Gastroesophageal sphincter (tissue), 4 donors: Measurements from ENCODE around the gene PLBD2. TPM values are rescaled to one million over a fixed set of nuclear protein-coding genes. Genes with fewer than 3 reads are reported as not detected.
A peak's percentile ranks its signal among the peaks of the same experiment; 100 is the strongest.

Experiments
- ATAC-seq: fragments of 150-250 bp; one replicate; pipeline ENCODE4 v1.9.1; 2016; ENCODE audit warnings: mild to moderate bottlenecking, moderate library complexity
- H3K27ac ChIP-seq, 4 donors: fragments of 200-600 bp; sonication (generic) in 3 of 4; 1 replicate in 3 of 4; 2 replicates in 1 of 4; pipeline ENCODE4 v1.5.1; 2016 to 2019
- H3K27me3 ChIP-seq: fragments of 200-600 bp; sonication (generic); one replicate; pipeline ENCODE4 v1.5.1; 2019
- H3K36me3 ChIP-seq, 2 donors: fragments of 200-600 bp; sonication (generic); one replicate each; pipeline ENCODE4 v1.5.1; 2019; ENCODE audit warnings: control low read depth in 1 of 2
- H3K4me1 ChIP-seq, 3 donors: fragments of 200-600 bp; sonication (generic); 1 replicate in 2 of 3; 2 replicates in 1 of 3; pipeline ENCODE4 v1.5.1; 2016 to 2019; ENCODE audit warnings: control low read depth in 2 of 3
- H3K4me3 ChIP-seq, 2 donors: fragments of 200-600 bp; sonication (generic); one replicate each; pipeline ENCODE4 v1.5.1; 2019; ENCODE audit warnings: mild to moderate bottlenecking in 1 of 2, moderate library complexity in 1 of 2
- H3K9me3 ChIP-seq, 3 donors: fragments of 200-600 bp; sonication (generic); one replicate each; pipeline ENCODE4 v1.5.1; 2017 to 2019; ENCODE audit warnings: control low read depth in 2 of 3
- CTCF ChIP-seq, 4 experiments: fragments of 200-600 bp in 2 of 4; fragments of 450-650 bp in 2 of 4; sonication (generic) in 1 of 4; IDR thresholded peaks; one replicate each; pipeline ENCODE4 v1.5.1; 2017 to 2019; ENCODE audit warnings: antibody characterized with exemption in 4 of 4, mild to moderate bottlenecking in 2 of 4, moderate library complexity in 2 of 4
- EP300 ChIP-seq: sonication (generic); formaldehyde crosslinking; IDR thresholded peaks from one replicate; pipeline ENCODE4 v1.6.1; 2017; ENCODE audit warnings: antibody characterized with exemption, mild to moderate bottlenecking
- POLR2A ChIP-seq, 2 donors: fragments of 450-650 bp; IDR thresholded peaks; one replicate each; pipeline ENCODE4 v1.6.1; 2017; ENCODE audit warnings: antibody characterized with exemption in 2 of 2, mild to moderate bottlenecking in 2 of 2, moderate library complexity in 1 of 2
- POLR2AphosphoS5 ChIP-seq: sonication (generic); formaldehyde crosslinking; IDR thresholded peaks from one replicate; pipeline ENCODE4 v1.6.1; 2017; ENCODE audit warnings: antibody characterized with exemption
- WGBS, 2 donors: methylation state at CpG; one replicate each; pipeline ENCODE4 v1.1.5; 2018; ENCODE audit warnings: low coverage in 1 of 2; 5-methylcytosine and 5-hydroxymethylcytosine counted together
- total RNA-seq, 4 donors: library from RNA; depleted of rRNA; stranded (reverse); fragments of >200 nt; gene quantifications; one replicate each; pipeline ENCODE4 v1.1.0, GENCODE V29; 2016

Gene PLBD2
- total RNA-seq, 4 donors from 2014 or later = 23.1 to 54.4 (median 31.3) TPM

- peaks cover 33% of the 10 kb centered on the region for H3K27me3 ChIP-seq
- H3K9me3 ChIP-seq = no peaks in the 10 kb centered on the region
- TF ChIP-seq POLR2A (IDR thresholded peaks at IDR 0.05) (no peak), CTCF (IDR thresholded peaks at IDR 0.05) (no peak), EP300 (no peak), POLR2AphosphoS5 (no peak)
- H3K4me3 ChIP-seq = no peak overlapping the region
- H3K4me1 ChIP-seq = peaks cover 0 to 4% (median 0%) of the 10 kb centered on the region in 3 donors
- no peak overlapping the region for H3K27ac ChIP-seq
- WGBS, 2 donors = 73 to 74% methylated on average over 6 to 7 of the region's 9 CpGs
- H3K36me3 ChIP-seq = no peaks in the 10 kb centered on the region
- ATAC-seq = no peak
Observed at GRCh38 chr12:113414519-113415038, 56.2 kb downstream of the PLBD2 start.

GRCh38 chr12:113416091-113416754, 57.8 kb downstream of the PLBD2 start:
- ATAC-seq = no peak
- H3K27ac ChIP-seq = peak overlapping the region in 1 of 4 donors; percentile 17
- peaks cover 20% of the 10 kb centered on the region for H3K27me3 ChIP-seq
- H3K9me3 ChIP-seq = no peaks in the 10 kb centered on the region
- no peaks in the 10 kb centered on the region for H3K36me3 ChIP-seq
- WGBS, 2 donors = 81% methylated on average over 2 of the region's 6 CpGs; no CpG with 5 or more reads in 1 of the 2 donors
- TF ChIP-seq EP300 (no peak), POLR2AphosphoS5 (no peak), CTCF (IDR thresholded peaks at IDR 0.05) (no peak), POLR2A (IDR thresholded peaks at IDR 0.05) (no peak)
- peaks cover 0 to 4% (median 0%) of the 10 kb centered on the region in 3 donors for H3K4me1 ChIP-seq
- H3K4me3 ChIP-seq = no peak overlapping the region

- Histone ChIP-seq H3K27me3 (peaks cover 10% of the 10 kb centered on the region), H3K9me3 (no peaks in the 10 kb centered on the region), H3K27ac (no peak overlapping the region), H3K4me1 (peaks cover 0 to 20% (median 0%) of the 10 kb centered on the region in 3 donors), H3K36me3 (no peaks in the 10 kb centered on the region), H3K4me3 (no peak overlapping the region)
- TF ChIP-seq CTCF (IDR thresholded peaks at IDR 0.05) (no peak), POLR2AphosphoS5 (peak; percentile 16)
- peak; percentile 33 for ATAC-seq
- WGBS, 2 donors = 21% methylated on average over 6 of the region's 13 CpGs; no CpG with 5 or more reads in 1 of the 2 donors
Observed at GRCh38 chr12:113418213-113418879, 60.0 kb downstream of the PLBD2 start.

- H3K4me1 ChIP-seq = peaks cover 0 to 20% (median 0%) of the 10 kb centered on the region in 3 donors
- H3K27ac ChIP-seq = no peak overlapping the region
- peaks cover 4% of the 10 kb centered on the region for H3K27me3 ChIP-seq
- WGBS, 2 donors = 67 to 86% methylated on average over 1 to 2 of the region's 2 CpGs
- no peaks in the 10 kb centered on the region for H3K9me3 ChIP-seq
- no peak overlapping the region for H3K4me3 ChIP-seq
- TF ChIP-seq POLR2A (IDR thresholded peaks at IDR 0.05) (no peak), CTCF (IDR thresholded peaks at IDR 0.05) (no peak), EP300 (no peak), POLR2AphosphoS5 (no peak)
- ATAC-seq = no peak
- no peaks in the 10 kb centered on the region for H3K36me3 ChIP-seq
Observed at GRCh38 chr12:113420996-113421595, 62.7 kb downstream of the PLBD2 start.
